Activated CD4-positive, alpha-beta memory T cell treated with anti-CD3 and anti-CD28 coated beads for 36 hours (primary cell): ENCODE results near the gene PER1. TPM values are rescaled to one million over a fixed set of nuclear protein-coding genes. Genes with fewer than 3 reads are reported as not detected.

Source experiments
- CTCF ChIA-PET: fragments of 350-600 bp; sonication (Branson Sonifier 250); formaldehyde crosslinking; loops from one replicate; lab custom pipeline; 2021; ENCODE audit warnings: antibody characterized with exemption, inconsistent platforms; lab: Charles Lee
- POLR2A ChIA-PET: fragments of 350-600 bp; sonication (Branson Sonifier 250); formaldehyde crosslinking; loops from one replicate; lab custom pipeline; 2021; ENCODE audit warnings: antibody characterized with exemption; lab: Charles Lee
- DNase-seq: peaks from one replicate; pipeline ENCODE4 v3.0.0-alpha.2; 2020
- H3K27ac Mint-ChIP-seq: one replicate; pipeline ENCODE4 v1.8.0; 2021; ENCODE audit warnings: mixed read lengths
- H3K27me3 Mint-ChIP-seq: one replicate; pipeline ENCODE4 v1.8.0; 2021; ENCODE audit warnings: mixed read lengths
- H3K36me3 Mint-ChIP-seq: one replicate; pipeline ENCODE4 v1.8.0; 2021; ENCODE audit warnings: mixed read lengths
- H3K4me1 Mint-ChIP-seq: one replicate; pipeline ENCODE4 v1.8.0; 2021; ENCODE audit warnings: low read depth, mixed read lengths
- H3K4me3 Mint-ChIP-seq: one replicate; pipeline ENCODE4 v1.8.0; 2021; ENCODE audit warnings: mild to moderate bottlenecking, mixed read lengths
- H3K9me3 Mint-ChIP-seq: one replicate; pipeline ENCODE4 v1.8.0; 2021; ENCODE audit warnings: mixed read lengths
- intact Hi-C: fragments of 100-400 bp; cut with micrococcal nuclease; formaldehyde crosslinking; loops from one replicate; pipeline ENCODE4 v1.15.1; 2023
- microRNA-seq: library from miRNA; unstranded; fragments of <30 nt; microRNA quantifications from one replicate; pipeline ENCODE4 v1.2.0, GENCODE V29; 2022; ENCODE audit warnings: borderline number of aligned reads, borderline microRNAs expressed, borderline replicate concordance
- total RNA-seq, 2 experiments: library from RNA; stranded (reverse); gene quantifications; one replicate each; pipeline ENCODE4 v1.2.3, GENCODE V29; 2021

Gene PER1
- total RNA-seq, 2 experiments from 2014 or later = 48.9 to 56.3 TPM

DNA sequence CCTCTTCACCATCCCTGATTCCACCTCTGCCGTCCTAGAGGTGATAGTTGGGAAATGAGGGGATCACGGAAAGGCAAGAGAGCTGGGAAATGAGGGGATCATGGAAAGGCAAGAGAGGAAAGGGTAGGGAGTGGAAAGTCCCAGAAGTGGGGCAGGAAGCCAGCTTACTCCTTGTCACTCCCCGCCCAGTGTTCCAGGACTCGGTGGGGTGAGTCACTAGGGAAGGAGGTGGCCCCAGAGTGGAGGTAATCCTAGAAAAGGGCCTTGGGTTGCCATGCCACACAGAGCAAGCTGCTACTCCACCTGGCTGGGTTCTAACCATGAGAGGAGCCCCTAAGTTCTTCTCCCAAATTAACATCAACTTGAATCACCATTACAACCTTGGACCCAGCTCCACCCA lies 48.7 kb downstream of the PER1 start:
- no peaks in the 10 kb centered on the region for H3K9me3 Mint-ChIP-seq
- no peaks in the 10 kb centered on the region for H3K36me3 Mint-ChIP-seq
- H3K4me3 Mint-ChIP-seq = no peak overlapping the region
- H3K4me1 Mint-ChIP-seq = peaks cover 8% of the 10 kb centered on the region
- H3K27ac Mint-ChIP-seq = no peak overlapping the region
- no peaks in the 10 kb centered on the region for H3K27me3 Mint-ChIP-seq
- ChIA-PET POLR2A (no interaction called here), CTCF (interaction anchor here (1.8 to 12.5 kb wide), 4 partner anchors 11 to 44 kb away, joined by 5 to 172 read pairs (median 26); partner anchors contain the start of gene ALOXE3)
- DNase-seq = no peak
- intact Hi-C loops = no loop called here

DNA sequence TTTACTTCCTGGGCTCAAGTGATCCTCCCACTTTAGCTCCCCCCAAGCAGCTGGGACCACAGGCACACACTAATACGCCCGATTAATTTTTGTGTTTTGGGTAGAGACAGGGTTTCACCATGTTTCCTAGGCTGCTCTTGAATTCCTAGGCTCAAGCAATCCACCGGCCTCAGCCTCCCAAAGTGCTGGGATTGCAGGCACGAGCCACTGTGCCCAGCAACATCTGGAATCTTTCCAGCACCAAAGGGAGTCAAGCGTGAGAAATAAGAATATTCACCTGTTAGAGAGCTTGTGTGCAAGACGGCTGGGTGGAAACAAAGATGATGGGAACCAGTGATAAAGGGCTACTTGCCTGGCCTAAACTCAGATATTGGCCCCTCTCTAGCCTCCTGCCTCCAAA lies 50.5 kb downstream of the PER1 start:
- H3K9me3 Mint-ChIP-seq = no peaks in the 10 kb centered on the region
- ChIA-PET CTCF (interaction anchor here (0.5 to 12.5 kb wide), 6 partner anchors 9 to 66 kb away, joined by 3 to 172 read pairs (median 14); no protein-coding TSS in a partner anchor), POLR2A (no interaction called here)
- peaks cover 8% of the 10 kb centered on the region for H3K4me1 Mint-ChIP-seq
- intact Hi-C loops = no loop called here
- no peak overlapping the region for H3K27ac Mint-ChIP-seq
- DNase-seq = no peak
- H3K27me3 Mint-ChIP-seq = no peaks in the 10 kb centered on the region
- no peak overlapping the region for H3K4me3 Mint-ChIP-seq
- H3K36me3 Mint-ChIP-seq = no peaks in the 10 kb centered on the region

DNA sequence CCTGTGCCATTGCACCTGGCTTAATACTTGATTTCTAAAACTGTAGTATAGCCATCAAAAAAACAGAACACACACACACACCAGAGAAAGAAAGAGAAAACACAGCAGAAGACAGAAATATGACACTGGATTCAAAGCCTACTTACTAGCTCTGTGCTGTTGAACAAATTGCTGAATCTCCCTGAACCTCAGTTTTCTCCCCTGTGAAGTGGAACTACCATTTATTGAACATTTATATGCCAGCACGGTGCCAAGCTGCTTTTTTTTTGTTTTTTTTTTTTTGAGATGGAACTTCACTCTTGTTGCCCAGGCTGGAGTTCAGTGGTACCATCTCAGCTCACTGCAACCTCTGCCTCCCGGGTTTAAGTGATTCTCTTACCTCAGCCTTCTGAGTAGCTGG lies 51.4 kb downstream of the PER1 start:
- Mint-ChIP-seq H3K4me3 (no peak overlapping the region), H3K4me1 (no peaks in the 10 kb centered on the region), H3K9me3 (no peaks in the 10 kb centered on the region), H3K36me3 (no peaks in the 10 kb centered on the region), H3K27ac (no peak overlapping the region), H3K27me3 (no peaks in the 10 kb centered on the region)
- ChIA-PET CTCF (interaction anchor here (0.6 to 5.0 kb wide), 6 partner anchors 10 to 67 kb away, joined by 3 to 28 read pairs (median 4); no protein-coding TSS in a partner anchor), POLR2A (interaction anchor here (0.6 kb wide), 2 partner anchors 14 to 150 kb away, joined by 3 read pairs; no protein-coding TSS in a partner anchor)
- intact Hi-C loops = no loop called here
- no peak for DNase-seq

DNA sequence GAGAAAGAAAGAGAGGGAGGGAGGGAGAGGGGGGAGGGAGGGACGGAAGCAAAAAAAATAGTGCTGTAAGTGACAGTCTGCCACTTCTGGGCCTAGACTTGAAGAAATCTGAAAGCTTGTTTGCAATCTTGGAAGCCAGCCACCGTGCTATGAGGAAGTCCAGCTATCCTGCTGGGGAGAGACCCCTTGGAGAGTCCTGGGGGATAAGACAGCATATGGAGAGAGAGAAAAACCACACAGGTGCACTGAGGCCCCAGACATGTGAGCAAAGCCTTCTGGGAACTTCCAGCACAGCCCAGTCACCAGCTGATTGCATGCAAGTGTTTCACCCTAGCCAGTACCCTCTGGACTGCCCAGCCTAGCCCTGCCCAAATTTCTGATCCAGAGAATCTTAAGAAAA lies 52.1 kb downstream of the PER1 start:
- POLR2A ChIA-PET = interaction anchor here (0.6 kb wide), 1 partner anchor 15 kb away, joined by 3 read pairs; no protein-coding TSS in a partner anchor
- H3K9me3 Mint-ChIP-seq = no peaks in the 10 kb centered on the region
- intact Hi-C loops = no loop called here
- H3K4me1 Mint-ChIP-seq = no peaks in the 10 kb centered on the region
- H3K27me3 Mint-ChIP-seq = no peaks in the 10 kb centered on the region
- DNase-seq = no peak
- CTCF ChIA-PET = interaction anchor here (0.6 to 5.0 kb wide), 4 partner anchors 10 to 68 kb away, joined by 3 to 28 read pairs (median 14); no protein-coding TSS in a partner anchor
- no peaks in the 10 kb centered on the region for H3K36me3 Mint-ChIP-seq
- H3K4me3 Mint-ChIP-seq = no peak overlapping the region
- H3K27ac Mint-ChIP-seq = no peak overlapping the region

DNA sequence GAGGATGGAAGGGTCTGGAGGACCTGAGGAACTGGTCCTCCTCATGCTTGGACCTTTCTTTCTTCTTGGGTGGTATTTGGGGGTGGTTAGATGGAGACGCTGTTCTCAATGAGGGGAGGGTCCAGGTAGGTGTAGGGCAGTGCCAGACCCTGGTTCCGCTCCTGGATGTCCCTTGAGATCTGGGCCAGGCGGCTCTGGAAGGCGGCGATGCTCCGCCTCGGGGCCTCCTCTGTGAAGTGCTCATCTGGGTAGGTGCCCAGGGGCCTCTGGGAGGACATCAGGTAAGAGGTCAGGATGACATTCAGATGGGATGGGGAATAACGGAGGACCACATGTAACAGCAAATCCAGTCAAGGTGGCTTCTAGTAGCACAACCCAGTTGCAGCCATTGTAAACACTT lies 55.7 kb downstream of the PER1 start:
- H3K27me3 Mint-ChIP-seq = peaks cover 6% of the 10 kb centered on the region
- no peak overlapping the region for H3K4me3 Mint-ChIP-seq
- no peak overlapping the region for H3K27ac Mint-ChIP-seq
- H3K36me3 Mint-ChIP-seq = no peaks in the 10 kb centered on the region
- intact Hi-C loops = no loop called here
- ChIA-PET POLR2A (no interaction called here), CTCF (interaction anchor here (0.8 kb wide), 1 partner anchor 17 kb away, joined by 3 read pairs; no protein-coding TSS in a partner anchor)
- H3K4me1 Mint-ChIP-seq = peaks cover 10% of the 10 kb centered on the region
- DNase-seq = no peak
- H3K9me3 Mint-ChIP-seq = no peaks in the 10 kb centered on the region

DNA sequence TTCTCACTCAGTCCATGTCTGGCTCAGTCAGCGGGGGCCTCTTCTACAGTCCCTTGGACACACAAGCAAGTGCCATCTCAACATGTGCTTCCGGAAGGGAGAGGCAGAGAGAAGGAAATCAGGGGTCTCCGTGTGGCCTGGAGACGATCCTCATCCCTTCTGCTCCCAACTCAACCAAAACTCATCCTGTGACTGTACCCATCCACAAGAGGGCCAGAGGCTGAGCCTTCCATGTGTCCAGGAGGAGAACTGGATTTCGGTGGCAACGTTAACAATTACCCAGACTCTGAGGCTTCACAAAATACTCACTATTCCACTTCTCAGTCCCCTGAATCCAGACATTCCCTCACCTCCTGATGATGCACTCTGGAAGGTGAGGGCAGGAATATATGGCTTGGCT lies 56.8 kb downstream of the PER1 start:
- Mint-ChIP-seq H3K4me3 (no peak overlapping the region), H3K4me1 (peaks cover 10% of the 10 kb centered on the region), H3K27ac (no peak overlapping the region), H3K36me3 (no peaks in the 10 kb centered on the region), H3K9me3 (no peaks in the 10 kb centered on the region), H3K27me3 (peaks cover 14% of the 10 kb centered on the region)
- CTCF ChIA-PET = interaction anchor here (1.1 to 13.4 kb wide), 5 partner anchors 12 to 200 kb away, joined by 8 to 172 read pairs (median 92); partner anchors contain the start of genes ALOXE3, HES7 and SLC25A35
- POLR2A ChIA-PET = no interaction called here
- no peak for DNase-seq
- intact Hi-C loops = no loop called here

DNA sequence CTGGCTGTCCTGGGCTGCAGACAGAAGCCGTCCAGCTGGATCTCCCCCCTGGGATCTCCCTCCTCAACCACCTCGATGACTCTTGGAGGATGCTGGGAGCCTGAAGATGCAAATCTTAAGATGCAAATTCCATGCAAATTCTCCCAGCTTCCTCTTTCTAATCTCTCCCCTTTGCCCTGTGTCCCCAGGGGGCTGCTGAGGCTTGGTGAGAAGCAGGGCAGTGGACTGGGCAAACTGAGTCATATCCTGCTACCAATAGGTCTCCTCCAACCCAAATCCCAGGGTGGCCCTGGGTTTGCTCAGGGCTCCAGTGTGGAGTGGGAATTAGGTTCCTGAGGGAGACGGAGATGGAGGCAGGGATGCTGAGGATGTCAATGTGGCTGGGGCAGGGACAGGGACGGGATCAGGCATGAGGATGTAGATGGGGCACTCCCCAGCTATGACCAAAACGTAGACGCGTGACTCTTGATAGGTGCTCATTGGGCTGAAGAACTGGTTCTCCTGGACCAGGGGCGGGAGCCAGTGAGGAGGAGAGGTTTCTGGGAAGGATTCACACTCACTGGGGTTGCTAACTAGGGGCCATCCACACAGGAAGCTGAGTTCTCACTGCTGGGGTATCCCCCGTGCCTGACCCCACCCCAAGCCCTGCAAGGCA lies 61.0 kb downstream of the PER1 start:
- no peak overlapping the region for H3K27ac Mint-ChIP-seq
- no peak for DNase-seq
- no peaks in the 10 kb centered on the region for H3K9me3 Mint-ChIP-seq
- peaks cover 24% of the 10 kb centered on the region for H3K27me3 Mint-ChIP-seq
- no peaks in the 10 kb centered on the region for H3K36me3 Mint-ChIP-seq
- intact Hi-C loops = no loop called here
- peaks cover 10% of the 10 kb centered on the region for H3K4me1 Mint-ChIP-seq
- no peak overlapping the region for H3K4me3 Mint-ChIP-seq
- ChIA-PET CTCF (interaction anchor here (0.7 to 13.4 kb wide), 6 partner anchors 10 to 63 kb away, joined by 3 to 172 read pairs (median 42); partner anchors contain the start of gene ALOXE3), POLR2A (no interaction called here)

Small RNAs within 50 kb of the gene (microRNA-seq; reads per million reads assigned to microRNA genes)
- gene MIR4521 = 169 reads per million, percentile 72 among the genes with 10 or more reads in this experiment
- gene MIR6883 = not detected

Other genes with a start within 250 kb of the PER1 start
- 1 to 10 TPM; 2.7 to 3.3 TPM for gene RNF227, start 236.1 kb downstream of the PER1 start, total RNA-seq
- gene KCNAB3, start 222.5 kb downstream of the PER1 start, total RNA-seq = 1 to 10 TPM; 4.9 to 5.3 TPM
- 100 to 1,000 TPM; 197 to 201 TPM for gene TRAPPC1, start 220.5 kb downstream of the PER1 start, total RNA-seq
- 10 to 100 TPM; 45.9 to 50.1 TPM for gene CNTROB, start 220.2 kb downstream of the PER1 start, total RNA-seq
- gene GUCY2D, start 149.8 kb downstream of the PER1 start, total RNA-seq = not detected
- gene ALOX15B, start 113.3 kb downstream of the PER1 start, total RNA-seq = not detected
- gene ALOX12B, start 64.7 kb downstream of the PER1 start, total RNA-seq = 1 to 10 TPM; 2.1 to 2.3 TPM
- gene ALOXE3, start 33.9 kb downstream of the PER1 start, total RNA-seq = under 1 TPM; 0.12 TPM
- 1 to 10 TPM; 2.5 to 2.8 TPM for gene HES7, start 28.3 kb downstream of the PER1 start, total RNA-seq
- 10 to 100 TPM; 30.1 to 30.4 TPM for gene VAMP2, start 10.5 kb upstream of the PER1 start, total RNA-seq
- 10 to 100 TPM; 32.6 to 35.3 TPM for gene TMEM107, start 24.0 kb upstream of the PER1 start, total RNA-seq
- 1 to 10 TPM; 7.9 to 8.3 TPM for gene BORCS6, start 37.8 kb upstream of the PER1 start, total RNA-seq
- gene AURKB, start 58.2 kb upstream of the PER1 start, total RNA-seq = 100 to 1,000 TPM; 184 TPM
- 10 to 100 TPM; 64.7 to 79.2 TPM for gene CTC1, start 95.7 kb upstream of the PER1 start, total RNA-seq
- gene PFAS, start 96.9 kb upstream of the PER1 start, total RNA-seq = 100 to 1,000 TPM; 102 to 105 TPM
- 10 to 100 TPM; 41.7 to 45.5 TPM for gene RANGRF, start 136.3 kb upstream of the PER1 start, total RNA-seq
- gene SLC25A35, start 143.0 kb upstream of the PER1 start, total RNA-seq = 1 to 10 TPM; 3.4 to 3.9 TPM
- gene ARHGEF15, start 157.8 kb upstream of the PER1 start, total RNA-seq = not detected
- gene ODF4, start 187.4 kb upstream of the PER1 start, total RNA-seq = not detected
- gene RPL26, start 230.8 kb upstream of the PER1 start, total RNA-seq = 1,000 to 10,000 TPM; 2,959 to 2,997 TPM
- not detected for gene RNF222, start 245.4 kb upstream of the PER1 start, total RNA-seq